Stimulated activated naive CD8-positive, alpha-beta T cell treated with anti-CD3 and anti-CD28 coated beads, Interleukin-15, Interleukin-2, amounts not matched to agents 100 ng/mL and 50 ng/mL, for 24 hours (primary cell): ENCODE measurements around the gene LAMTOR1.

Experiments used
- H3K27ac Mint-ChIP-seq: one replicate; pipeline ENCODE4 v1.8.0; 2021; ENCODE audit warnings: mild to moderate bottlenecking, mixed read lengths
- H3K27me3 Mint-ChIP-seq: one replicate; pipeline ENCODE4 v1.8.0; 2021; ENCODE audit warnings: mixed read lengths
- H3K36me3 Mint-ChIP-seq: one replicate; pipeline ENCODE4 v1.8.0; 2021; ENCODE audit warnings: low read depth, mixed read lengths
- H3K4me1 Mint-ChIP-seq: one replicate; pipeline ENCODE4 v1.8.0; 2021; ENCODE audit warnings: low read depth, mixed read lengths
- H3K4me3 Mint-ChIP-seq: one replicate; pipeline ENCODE4 v1.8.0; 2021; ENCODE audit warnings: mild to moderate bottlenecking, mixed read lengths
- H3K9me3 Mint-ChIP-seq: one replicate; pipeline ENCODE4 v1.8.0; 2021; ENCODE audit warnings: mixed read lengths

Gene LAMTOR1

GRCh38 chr11:72129381-72129780 lies 26.3 kb upstream of the LAMTOR1 start:
- peaks cover 18% of the 10 kb centered on the region for H3K27me3 Mint-ChIP-seq
- peaks cover 15% of the 10 kb centered on the region for H3K36me3 Mint-ChIP-seq
- H3K4me1 Mint-ChIP-seq: no peaks in the 10 kb centered on the region
- H3K4me3 Mint-ChIP-seq: no peak overlapping the region
- H3K9me3 Mint-ChIP-seq: peaks cover 14% of the 10 kb centered on the region
- no peak overlapping the region for H3K27ac Mint-ChIP-seq

- H3K27ac Mint-ChIP-seq: no peak overlapping the region
- no peaks in the 10 kb centered on the region for H3K4me1 Mint-ChIP-seq
- H3K36me3 Mint-ChIP-seq: peaks cover 15% of the 10 kb centered on the region
- peaks cover 14% of the 10 kb centered on the region for H3K9me3 Mint-ChIP-seq
- H3K27me3 Mint-ChIP-seq: peaks cover 15% of the 10 kb centered on the region
- no peak overlapping the region for H3K4me3 Mint-ChIP-seq
Measured at GRCh38 chr11:72127923-72128322, 24.8 kb upstream of the LAMTOR1 start.

GRCh38 chr11:72125956-72126355 lies 22.9 kb upstream of the LAMTOR1 start:
- Mint-ChIP-seq H3K9me3 (peaks cover 14% of the 10 kb centered on the region), H3K4me1 (no peaks in the 10 kb centered on the region), H3K27ac (no peak overlapping the region), H3K27me3 (peaks cover 9% of the 10 kb centered on the region), H3K4me3 (no peak overlapping the region), H3K36me3 (peaks cover 15% of the 10 kb centered on the region)

- Mint-ChIP-seq H3K4me1 (no peaks in the 10 kb centered on the region), H3K27ac (no peak overlapping the region), H3K9me3 (peaks cover 11% of the 10 kb centered on the region), H3K27me3 (peaks cover 9% of the 10 kb centered on the region), H3K4me3 (no peak overlapping the region), H3K36me3 (peaks cover 11% of the 10 kb centered on the region)
Measured at GRCh38 chr11:72124046-72124445, 20.9 kb upstream of the LAMTOR1 start.

- no peaks in the 10 kb centered on the region for H3K4me1 Mint-ChIP-seq
- H3K36me3 Mint-ChIP-seq: peaks cover 4% of the 10 kb centered on the region
- H3K27me3 Mint-ChIP-seq: peaks cover 8% of the 10 kb centered on the region
- H3K9me3 Mint-ChIP-seq: peaks cover 4% of the 10 kb centered on the region
- no peak overlapping the region for H3K4me3 Mint-ChIP-seq
- no peak overlapping the region for H3K27ac Mint-ChIP-seq
Measured at GRCh38 chr11:72123117-72123653, 20.1 kb upstream of the LAMTOR1 start.

GRCh38 chr11:72122607-72123006 lies 19.5 kb upstream of the LAMTOR1 start:
- H3K27me3 Mint-ChIP-seq: peaks cover 10% of the 10 kb centered on the region
- peaks cover under 1% of the 10 kb centered on the region for H3K9me3 Mint-ChIP-seq
- H3K4me1 Mint-ChIP-seq: no peaks in the 10 kb centered on the region
- H3K27ac Mint-ChIP-seq: no peak overlapping the region
- H3K4me3 Mint-ChIP-seq: no peak overlapping the region
- peaks cover under 1% of the 10 kb centered on the region for H3K36me3 Mint-ChIP-seq

- no peaks in the 10 kb centered on the region for H3K4me1 Mint-ChIP-seq
- no peaks in the 10 kb centered on the region for H3K9me3 Mint-ChIP-seq
- no peak overlapping the region for H3K27ac Mint-ChIP-seq
- H3K36me3 Mint-ChIP-seq: no peaks in the 10 kb centered on the region
- no peak overlapping the region for H3K4me3 Mint-ChIP-seq
- peaks cover 11% of the 10 kb centered on the region for H3K27me3 Mint-ChIP-seq
Measured at GRCh38 chr11:72120930-72121329, 17.8 kb upstream of the LAMTOR1 start.

GRCh38 chr11:72119198-72119597 lies 16.1 kb upstream of the LAMTOR1 start:
- H3K36me3 Mint-ChIP-seq: no peaks in the 10 kb centered on the region
- H3K27me3 Mint-ChIP-seq: peaks cover 11% of the 10 kb centered on the region
- no peaks in the 10 kb centered on the region for H3K4me1 Mint-ChIP-seq
- no peak overlapping the region for H3K4me3 Mint-ChIP-seq
- H3K27ac Mint-ChIP-seq: no peak overlapping the region
- no peaks in the 10 kb centered on the region for H3K9me3 Mint-ChIP-seq

GRCh38 chr11:72116019-72116755 lies 13.1 kb upstream of the LAMTOR1 start:
- no peak overlapping the region for H3K27ac Mint-ChIP-seq

GRCh38 chr11:72114570-72114969 lies 11.5 kb upstream of the LAMTOR1 start:
- H3K4me3 Mint-ChIP-seq: no peak overlapping the region
- H3K36me3 Mint-ChIP-seq: peaks cover 5% of the 10 kb centered on the region
- peaks cover 20% of the 10 kb centered on the region for H3K4me1 Mint-ChIP-seq
- peaks cover 7% of the 10 kb centered on the region for H3K27me3 Mint-ChIP-seq
- no peaks in the 10 kb centered on the region for H3K9me3 Mint-ChIP-seq
- no peak overlapping the region for H3K27ac Mint-ChIP-seq

More at GRCh38 chr11:72116019-72116755, 13.1 kb upstream of the LAMTOR1 start:
- Mint-ChIP-seq H3K27me3 (peaks cover 11% of the 10 kb centered on the region), H3K9me3 (no peaks in the 10 kb centered on the region), H3K4me1 (peaks cover 18% of the 10 kb centered on the region), H3K4me3 (no peak overlapping the region), H3K36me3 (no peaks in the 10 kb centered on the region)

- Mint-ChIP-seq H3K27me3 (peaks cover 3% of the 10 kb centered on the region), H3K4me3 (peak overlapping the region; percentile 96), H3K27ac (peak overlapping the region; percentile 100), H3K4me1 (peaks cover 20% of the 10 kb centered on the region), H3K36me3 (peaks cover 5% of the 10 kb centered on the region), H3K9me3 (no peaks in the 10 kb centered on the region)
Measured at GRCh38 chr11:72112978-72113808, 10.1 kb upstream of the LAMTOR1 start.

- Mint-ChIP-seq H3K27me3 (no peaks in the 10 kb centered on the region), H3K4me3 (peak within 1 kb of the TSS; percentile 96), H3K36me3 (peaks cover 5% of the 10 kb centered on the region), H3K9me3 (no peaks in the 10 kb centered on the region), H3K27ac (peak within 1 kb of the TSS; percentile 100), H3K4me1 (peaks cover 20% of the 10 kb centered on the region)
Measured at GRCh38 chr11:72112143-72112977, 9.3 kb upstream of the LAMTOR1 start, which contains the start of gene ANAPC15. Gene ANAPC15 (minus strand): TSS chr11:72112695. CDS start chr11:72111276, 1,419 bp downstream.

GRCh38 chr11:72111300-72112142 lies 8.4 kb upstream of the LAMTOR1 start:
- H3K36me3 Mint-ChIP-seq: peaks cover 5% of the 10 kb centered on the region
- H3K27ac Mint-ChIP-seq: peak overlapping the region; percentile 100
- H3K9me3 Mint-ChIP-seq: no peaks in the 10 kb centered on the region
- no peaks in the 10 kb centered on the region for H3K27me3 Mint-ChIP-seq
- H3K4me1 Mint-ChIP-seq: peaks cover 20% of the 10 kb centered on the region
- peak overlapping the region; percentile 96 for H3K4me3 Mint-ChIP-seq

GRCh38 chr11:72105888-72106287 lies 2.8 kb upstream of the LAMTOR1 start, which contains the start of gene TOMT:
Gene TOMT (plus strand): TSS chr11:72105924. CDS start chr11:72105952, 28 bp downstream.
- Mint-ChIP-seq H3K36me3 (peaks cover 16% of the 10 kb centered on the region), H3K4me1 (peaks cover 30% of the 10 kb centered on the region), H3K9me3 (no peaks in the 10 kb centered on the region), H3K27me3 (no peaks in the 10 kb centered on the region), H3K4me3 (no peak within 1 kb of the TSS), H3K27ac (no peak within 1 kb of the TSS)
